IPS-NIHi7 (cell line): Measurements from ENCODE around the gene MPHOSPH10.
"Not testable (repeated sequence)": the region's sequence is repeated elsewhere in the genome, so short reads cannot be mapped to it uniquely, and the experiment has no call there.

Experiments used
- DNase-seq: peaks from one replicate; pipeline ENCODE4 v3.0.0; 2012; ENCODE audit warnings: mixed read lengths; ENCODE audit errors: extremely low spot score

Gene MPHOSPH10

DNA sequence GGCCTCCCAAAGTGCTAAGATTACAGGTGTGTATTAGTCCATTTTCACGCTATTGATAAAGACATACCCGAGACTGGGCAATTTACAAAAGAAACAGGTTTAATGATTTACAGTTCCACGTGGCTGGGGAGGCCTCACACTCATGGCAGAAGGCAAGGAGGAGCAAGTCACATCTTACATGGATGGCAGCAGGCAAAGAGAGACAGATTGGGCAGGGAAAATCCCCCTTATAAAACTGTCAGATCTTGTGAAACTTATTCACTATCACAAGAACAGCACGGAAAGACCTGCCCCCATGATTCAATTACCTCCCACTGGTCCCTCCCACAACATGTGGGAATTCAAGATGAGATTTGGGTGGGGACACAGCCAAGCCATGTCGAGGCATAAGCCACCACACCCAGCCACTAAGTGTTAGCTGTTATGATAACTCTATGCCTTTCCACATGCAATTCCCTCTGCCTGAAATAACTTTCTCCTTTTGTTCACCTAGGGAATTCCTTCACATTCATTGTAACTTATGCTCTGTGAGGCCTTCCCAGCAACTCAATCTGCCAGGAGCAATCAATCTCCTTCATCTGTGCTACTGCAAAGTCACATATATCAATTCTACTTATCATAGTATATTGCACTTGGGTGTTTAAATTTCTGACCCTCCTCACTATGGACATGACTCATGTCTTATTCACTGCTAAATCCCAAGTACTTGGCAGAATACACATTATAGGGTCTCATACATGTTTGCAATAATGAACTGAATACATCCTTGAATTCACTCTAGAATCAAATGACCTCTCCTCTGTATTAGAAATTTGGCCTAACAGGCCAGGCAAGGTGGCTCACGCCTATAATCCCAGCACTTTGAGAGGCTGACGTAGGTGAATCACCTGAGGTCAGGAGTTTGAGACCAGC is 7.8 kb upstream of the MPHOSPH10 start:
- no peak for DNase-seq

- DNase-seq = no peak
Observed at GRCh38 chr2:71125506-71126294, 4.7 kb upstream of the MPHOSPH10 start.

- DNase-seq = no peak
Observed at GRCh38 chr2:71126957-71127356, 3.5 kb upstream of the MPHOSPH10 start.

GRCh38 chr2:71129114-71129901 is 1.1 kb upstream of the MPHOSPH10 start:
- DNase-seq = no peak

DNA sequence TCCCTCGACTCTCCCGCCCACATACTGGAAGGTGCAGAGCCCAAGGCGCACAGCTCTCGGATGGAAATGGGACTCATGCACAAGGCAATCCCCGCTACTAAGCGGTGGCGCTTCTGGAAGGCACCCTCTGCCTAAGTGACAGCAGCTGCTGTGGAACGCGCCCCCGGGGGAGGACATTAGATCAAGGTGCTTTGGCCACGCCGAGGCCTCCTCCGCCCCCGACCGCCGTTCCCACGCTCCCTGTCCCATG is 607 bp upstream of the MPHOSPH10 start:
- DNase-seq = peak; percentile 72

DNA sequence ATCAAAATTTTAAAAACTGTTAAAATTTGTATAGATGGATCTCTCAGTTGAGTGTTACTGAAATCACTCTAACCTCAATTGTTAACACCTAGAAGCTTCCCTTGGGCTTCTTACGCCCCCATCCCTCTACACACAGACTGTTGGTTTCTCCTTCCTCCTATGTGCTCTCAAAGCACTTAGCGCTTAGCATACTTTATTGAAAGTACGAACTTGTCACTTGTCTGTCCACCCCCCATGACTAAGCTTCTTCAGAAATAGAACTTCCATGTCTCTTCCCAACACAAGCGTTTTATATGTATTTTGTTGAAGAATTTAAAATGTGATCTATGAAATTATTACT is 441 bp downstream of the MPHOSPH10 start:
- peak; percentile 23 for DNase-seq

- not testable (repeated sequence) for DNase-seq
Observed at GRCh38 chr2:71131387-71132166, 1.1 kb downstream of the MPHOSPH10 start.

GRCh38 chr2:71133603-71134002 is 3.2 kb downstream of the MPHOSPH10 start:
- DNase-seq = no peak

- no peak for DNase-seq
Observed at GRCh38 chr2:71136174-71136573, 5.7 kb downstream of the MPHOSPH10 start.

DNA sequence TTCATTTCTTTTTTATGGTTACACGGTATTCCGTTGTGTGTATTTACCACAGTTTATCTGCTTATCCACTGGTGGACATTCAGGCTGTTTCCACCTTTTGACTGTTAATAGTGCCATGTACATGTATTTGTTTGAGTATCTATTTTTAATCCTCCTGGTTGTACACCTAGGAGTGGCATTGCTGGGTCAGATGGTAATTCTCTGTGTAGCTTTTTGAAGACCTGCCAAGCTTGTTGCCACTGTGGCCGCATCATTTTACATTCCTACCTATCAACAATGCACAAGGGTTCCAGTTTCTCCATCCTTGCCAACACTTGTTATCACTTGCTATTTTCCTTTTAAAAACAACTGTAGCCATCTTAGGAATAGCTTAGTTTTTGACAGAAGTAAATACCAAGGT is 13.3 kb downstream of the MPHOSPH10 start:
- no peak for DNase-seq

- no peak for DNase-seq
Observed at GRCh38 chr2:71148506-71149063, 18.2 kb downstream of the MPHOSPH10 start.

DNA sequence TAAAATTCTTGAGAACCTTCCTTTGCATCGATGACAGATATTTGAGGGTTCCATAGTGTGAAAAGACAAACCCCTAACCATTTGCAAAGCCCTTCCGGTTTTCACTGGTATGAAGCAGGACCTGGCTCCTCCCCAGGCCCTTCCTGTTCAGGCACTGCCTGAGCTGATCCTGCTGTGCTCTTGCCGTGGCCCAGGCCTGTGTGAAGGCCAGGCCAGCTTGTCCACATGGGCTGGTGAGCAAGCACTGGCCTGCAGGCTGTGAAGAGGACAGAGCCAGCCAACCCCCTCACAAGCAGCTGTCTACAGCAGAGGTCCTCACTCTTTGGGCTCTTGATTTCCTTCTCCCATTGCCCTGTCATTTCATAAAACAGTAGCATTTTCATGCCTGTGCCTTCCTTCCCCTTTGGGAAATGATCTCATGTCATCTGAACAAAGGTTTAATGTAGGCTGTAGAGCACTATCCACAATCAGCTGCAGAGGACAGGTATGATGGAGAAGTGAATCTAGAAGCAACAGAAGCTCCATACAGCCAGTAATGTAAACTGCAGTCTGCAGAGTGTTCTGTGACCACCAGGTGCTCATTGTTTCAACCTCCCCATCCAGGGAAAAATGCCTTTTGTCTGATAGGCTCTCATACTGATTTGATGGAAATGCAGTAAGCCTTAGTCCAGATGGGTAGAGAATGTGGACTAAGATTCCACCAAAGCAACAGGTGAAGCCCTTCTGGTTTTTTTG is 19.8 kb downstream of the MPHOSPH10 start:
- DNase-seq = no peak

DNA sequence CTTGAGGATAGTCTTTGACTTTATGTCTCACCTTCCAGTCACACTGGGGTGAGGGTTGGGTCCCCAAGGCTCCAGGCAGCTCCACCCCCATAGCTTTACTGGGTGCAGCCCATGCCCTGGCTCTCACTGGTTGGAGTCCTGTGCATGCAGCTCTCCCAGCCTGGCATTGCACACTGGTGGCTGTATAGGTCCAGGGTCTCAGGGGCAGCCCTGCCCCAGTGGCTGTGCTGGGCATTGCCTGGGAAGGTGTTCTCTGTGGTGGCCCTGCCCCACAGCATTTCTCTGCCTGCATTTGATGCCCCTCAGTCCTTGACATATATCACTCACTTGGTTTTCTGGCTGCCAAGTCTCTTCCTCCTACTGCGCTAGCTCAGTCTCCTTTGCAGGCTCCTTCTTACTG is 21.2 kb downstream of the MPHOSPH10 start:
- DNase-seq = no peak

DNA sequence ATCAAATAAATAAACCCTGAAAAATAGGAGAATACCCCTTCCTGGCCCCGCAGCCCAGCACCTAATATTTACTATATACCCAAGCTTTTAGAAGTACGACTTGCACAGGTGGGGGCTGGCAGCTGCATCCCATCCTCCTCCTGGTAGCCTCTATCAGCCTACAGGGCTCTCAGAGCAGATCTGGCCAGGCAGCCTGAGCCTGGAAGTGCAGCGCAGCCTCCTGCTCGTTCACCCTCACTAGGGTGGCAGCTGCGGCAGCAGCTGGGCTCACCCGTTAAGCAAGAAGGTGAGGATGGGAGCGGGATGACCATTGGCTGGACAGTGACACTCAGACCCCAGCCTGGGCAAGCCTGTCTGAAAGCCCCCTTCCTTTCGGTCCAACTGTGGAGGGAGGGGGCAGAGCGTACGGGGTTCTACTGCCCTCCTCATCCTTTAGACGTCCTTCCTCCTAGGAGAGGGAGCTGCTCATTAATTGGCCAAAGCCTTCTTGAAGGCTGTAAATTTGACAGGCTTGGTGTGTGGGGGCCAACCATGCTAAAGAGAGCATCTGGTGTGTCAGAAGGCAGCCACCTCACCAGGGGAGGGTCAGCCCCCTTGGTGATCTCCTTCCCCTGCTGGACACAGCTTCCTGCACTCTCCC is 23.3 kb downstream of the MPHOSPH10 start:
- no peak for DNase-seq

DNA sequence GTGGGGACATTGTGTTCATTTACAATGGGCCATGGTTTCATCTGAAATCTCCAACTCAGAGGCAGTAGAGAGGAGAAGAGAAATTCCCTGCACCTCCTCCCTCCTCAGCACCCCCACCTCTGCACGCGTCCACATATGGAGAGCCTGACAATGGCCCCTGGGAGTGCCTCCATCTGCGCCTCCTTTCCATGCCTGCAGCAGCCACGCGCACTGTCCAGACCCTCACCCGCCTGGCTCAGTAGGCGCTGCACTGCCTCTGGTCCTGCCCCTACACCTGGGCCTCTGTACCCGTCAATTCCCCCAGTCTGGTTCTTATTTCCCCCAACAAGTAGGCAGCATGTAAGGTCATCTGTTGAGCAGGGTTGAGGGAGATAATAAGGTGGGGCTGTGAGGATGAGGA is 23.8 kb downstream of the MPHOSPH10 start:
- no peak for DNase-seq

DNA sequence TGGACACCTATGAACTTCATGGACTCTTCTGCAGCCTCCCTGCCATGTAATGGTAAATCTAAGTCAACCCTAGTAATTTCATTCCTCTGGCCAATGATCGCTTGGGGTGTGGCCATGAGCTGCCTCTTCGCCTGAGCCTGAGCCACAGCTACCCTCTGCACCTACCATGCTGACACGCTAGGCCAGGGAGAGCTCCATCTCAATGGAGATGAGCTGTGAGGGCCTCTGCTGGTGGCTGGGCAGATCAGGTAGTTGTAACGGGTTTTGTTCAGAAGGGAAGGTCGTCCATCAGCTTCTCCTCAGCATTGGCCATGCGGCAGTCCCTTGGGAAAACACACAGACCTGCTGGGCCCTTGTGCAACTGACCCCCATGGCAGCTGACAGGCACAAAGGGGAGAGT is 24.4 kb downstream of the MPHOSPH10 start:
- DNase-seq = peak; percentile 74

DNA sequence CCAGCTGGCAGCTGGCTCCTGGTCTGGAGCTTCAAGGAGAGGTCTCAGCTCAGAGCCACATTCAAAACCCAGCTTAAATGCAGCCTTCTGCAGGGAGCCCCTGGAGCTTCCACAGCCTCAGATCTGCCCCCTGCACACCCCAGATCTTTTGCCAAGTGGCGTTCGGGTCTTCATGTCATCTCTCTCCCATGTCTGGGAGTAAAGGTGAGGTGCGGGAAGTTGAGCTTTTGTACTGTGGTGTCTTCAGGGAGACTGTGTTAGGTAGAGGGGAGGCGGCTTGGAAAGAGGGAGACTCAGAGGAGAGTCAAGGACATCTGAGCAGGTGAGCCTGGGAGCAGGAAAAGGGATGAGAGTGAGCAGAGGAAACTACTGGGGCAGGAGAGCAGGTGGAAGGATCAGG is 25.4 kb downstream of the MPHOSPH10 start:
- no peak for DNase-seq

DNA sequence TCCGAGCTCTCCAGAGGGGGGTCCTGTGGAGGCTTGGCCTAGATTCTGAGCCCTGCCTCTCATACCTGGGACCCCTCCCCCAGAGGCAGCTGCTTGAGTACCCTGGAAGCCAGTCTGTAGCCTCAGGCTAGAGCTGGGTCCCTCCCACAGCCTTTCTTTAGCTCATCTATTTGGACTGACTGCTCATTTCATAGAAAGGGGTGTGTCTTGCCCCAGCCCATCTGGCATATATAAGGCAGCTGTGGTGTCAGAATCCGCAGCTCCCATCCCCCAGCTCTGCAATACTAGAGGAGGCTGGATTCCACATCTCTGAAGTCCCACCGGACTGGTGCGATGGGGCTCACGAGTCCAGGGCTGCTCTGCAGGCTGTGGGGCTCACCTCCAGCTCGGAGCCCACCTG is 26.1 kb downstream of the MPHOSPH10 start:
- DNase-seq = no peak

- peak; percentile 81 for DNase-seq
Observed at GRCh38 chr2:71157124-71157793, 26.8 kb downstream of the MPHOSPH10 start.

DNA sequence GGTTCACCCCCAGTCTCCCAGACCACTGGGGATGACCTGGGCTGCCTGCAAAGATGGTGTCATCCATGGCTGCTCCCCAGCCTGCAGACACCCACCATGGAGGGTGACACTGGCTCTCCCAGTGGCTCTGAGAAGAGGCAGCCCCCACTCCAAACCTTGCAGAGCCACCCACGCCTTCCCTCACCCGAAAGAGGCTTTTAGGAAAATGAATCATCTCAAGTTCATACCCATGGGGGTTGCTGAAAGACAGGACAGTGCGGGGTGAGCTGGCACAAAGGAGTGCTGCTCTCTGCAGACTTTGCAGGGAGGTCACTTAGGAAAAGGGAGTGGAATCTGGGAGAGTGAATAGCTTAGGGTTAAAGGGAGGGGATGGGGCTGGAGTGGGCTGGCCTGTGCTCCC is 36.4 kb downstream of the MPHOSPH10 start:
- DNase-seq = no peak
